Panc1 (cell line): ENCODE measurements around the gene PARP9. TPM values are rescaled to one million over a fixed set of nuclear protein-coding genes. Genes with fewer than 3 reads are reported as not detected.

Source experiments
- ATAC-seq: fragments of 200-7000 bp; cut with Tn5 transposase; 2 replicates; pipeline ENCODE4 v1.9.1; 2020; ENCODE audit warnings: mild to moderate bottlenecking, moderate library complexity
- BruUV-seq: library from RNA; stranded (reverse); fragments of 400-500 nt; replicated peaks from 2 replicates; lab custom pipeline; 2021; lab: Mats Ljungman, UMichigan
- CTCF ChIA-PET: fragments of 300-600 bp; sonication (Branson Sonifier 250); formaldehyde crosslinking; loops from one replicate; lab custom pipeline; 2022; ENCODE audit warnings: antibody characterized with exemption; lab: Charles Lee
- POLR2A ChIA-PET: fragments of 300-600 bp; sonication (Branson Sonifier 250); formaldehyde crosslinking; loops from one replicate; lab custom pipeline; 2022; ENCODE audit warnings: antibody characterized with exemption; lab: Charles Lee
- DNase-seq: peaks from one replicate; pipeline ENCODE4 v3.0.0-alpha.2; 2010; ENCODE audit warnings: low read depth, low spot score
- H3K27ac ChIP-seq: 2 replicates; pipeline ENCODE4 v1.5.1; 2011; ENCODE audit warnings: mild to moderate bottlenecking, low read length, inconsistent platforms
- H3K27me3 ChIP-seq: fragments of 200-500 bp; sonication (Bioruptor generic); 2 replicates; pipeline ENCODE4 v1.6.0; 2014; ENCODE audit warnings: low read length, inconsistent platforms; ENCODE audit not compliant: control insufficient read depth, insufficient read depth
- H3K36me3 ChIP-seq: fragments of 200-500 bp; sonication (Bioruptor generic); 2 replicates; pipeline ENCODE4 v1.5.1; 2014; ENCODE audit warnings: inconsistent platforms, mild to moderate bottlenecking, low read length, moderate library complexity; ENCODE audit not compliant: control insufficient read depth, insufficient read depth
- H3K4me1 ChIP-seq: 2 replicates; pipeline ENCODE4 v1.5.1; 2011; ENCODE audit warnings: inconsistent platforms, mild to moderate bottlenecking, low read length, moderate library complexity; ENCODE audit not compliant: control insufficient read depth, insufficient read depth
- H3K4me3 ChIP-seq, 2 experiments: 2 replicates each; pipeline ENCODE4 v1.5.1; 2011 to 2012; ENCODE audit warnings: low read depth in 2 of 2, low read length in 2 of 2, mild to moderate bottlenecking in 2 of 2, inconsistent platforms in 1 of 2, moderate library complexity in 1 of 2
- H3K9me3 ChIP-seq: fragments of 200-500 bp; sonication (Bioruptor generic); 2 replicates; pipeline ENCODE4 v1.5.1; 2014; ENCODE audit warnings: low read depth, mild to moderate bottlenecking, inconsistent platforms, low read length, moderate library complexity; ENCODE audit not compliant: control insufficient read depth, insufficient read depth
- POLR2AphosphoS5 ChIP-seq: IDR thresholded peaks from 2 replicates; pipeline ENCODE4 v1.6.1; 2012; ENCODE audit warnings: mild to moderate bottlenecking, low read depth, low read length, moderate library complexity
- REST ChIP-seq, 2 experiments: IDR thresholded peaks; 2 replicates each; pipeline ENCODE4 v1.6.1; 2011 to 2012; ENCODE audit warnings: low read depth in 2 of 2, control low read depth in 1 of 2, low read length in 1 of 2, mild to moderate bottlenecking in 1 of 2, moderate library complexity in 1 of 2; ENCODE audit not compliant: insufficient read depth in 1 of 2
- SIN3A ChIP-seq: IDR thresholded peaks from 2 replicates; pipeline ENCODE4 v1.6.1; 2012; ENCODE audit warnings: low read depth, mild to moderate bottlenecking, low read length, moderate library complexity, borderline replicate concordance; ENCODE audit not compliant: insufficient read depth
- TCF7L2 ChIP-seq: IDR thresholded peaks from 2 replicates; pipeline ENCODE4 v1.6.1; 2011; ENCODE audit warnings: mild to moderate bottlenecking, low read depth, low read length, inconsistent platforms
- in situ Hi-C: cut with HindIII; loops from 2 replicates; pipeline ENCODE4 v1.10.0; 2016; ENCODE audit warnings: low sequenced_read_pairs, low pct_unique_long_range_greater_than_20kb
- intact Hi-C: fragments of 100-400 bp; cut with micrococcal nuclease; formaldehyde crosslinking; loops from one replicate; pipeline ENCODE4 v1.10.0; 2022; ENCODE audit not compliant: unreplicated experiment
- total RNA-seq: library from RNA; stranded (reverse); gene quantifications from one replicate; pipeline ENCODE4 v1.2.1, GENCODE V29; 2021; ENCODE audit not compliant: unreplicated experiment
- TF ChIP-seq, protein P1 (sequence below): fragments of 450-650 bp; IDR thresholded peaks from 2 replicates; pipeline ENCODE4 v1.5.1; 2017; ENCODE audit warnings: mild to moderate bottlenecking

PARP9 gene
- total RNA-seq, 1 experiment from 2014 or later = 14.5 TPM

DNA sequence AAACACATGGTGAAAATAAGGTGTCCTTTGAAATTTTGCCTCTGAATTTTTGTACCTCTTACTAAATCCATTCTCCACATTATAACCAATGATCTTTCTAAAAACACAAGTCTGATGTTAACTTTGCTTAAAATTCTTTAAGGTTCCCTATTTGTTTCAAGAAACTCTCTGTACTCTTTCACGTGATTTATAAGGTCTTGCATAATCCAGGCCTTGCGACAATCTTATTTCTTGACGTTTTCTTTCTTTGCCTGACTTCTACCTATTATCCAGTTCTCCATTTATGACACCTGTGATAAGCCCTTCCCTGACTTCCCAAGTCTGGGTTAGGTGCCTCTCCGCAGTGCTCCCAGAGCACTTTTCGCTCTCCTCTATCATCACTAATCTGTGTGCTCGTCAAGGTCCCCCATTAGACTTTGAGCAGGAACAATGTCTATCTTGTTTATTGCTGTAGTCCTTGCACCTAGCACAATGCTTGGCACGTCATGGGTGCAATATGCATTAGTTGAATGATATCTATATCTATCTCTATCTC lies 25.1 kb downstream of the PARP9 start:
- Histone ChIP-seq H3K27me3 (no peaks in the 10 kb centered on the region), H3K4me1 (no peaks in the 10 kb centered on the region; the same call in 1 of the 2 replicates), H3K9me3 (no peaks in the 10 kb centered on the region), H3K27ac (no peak overlapping the region), H3K36me3 (no peaks in the 10 kb centered on the region), H3K4me3 (no peak overlapping the region)
- in situ Hi-C loops = no loop called here
- TF ChIP-seq POLR2AphosphoS5 (no peak), TCF7L2 (no peak), SIN3A (no peak), REST (IDR thresholded peaks at IDR 0.05; ENCODE audit: insufficient read depth in 1 of 2, low read depth in 2 of 2, low read length in 1 of 2) (no peak)
- TF ChIP-seq, protein P1, sequence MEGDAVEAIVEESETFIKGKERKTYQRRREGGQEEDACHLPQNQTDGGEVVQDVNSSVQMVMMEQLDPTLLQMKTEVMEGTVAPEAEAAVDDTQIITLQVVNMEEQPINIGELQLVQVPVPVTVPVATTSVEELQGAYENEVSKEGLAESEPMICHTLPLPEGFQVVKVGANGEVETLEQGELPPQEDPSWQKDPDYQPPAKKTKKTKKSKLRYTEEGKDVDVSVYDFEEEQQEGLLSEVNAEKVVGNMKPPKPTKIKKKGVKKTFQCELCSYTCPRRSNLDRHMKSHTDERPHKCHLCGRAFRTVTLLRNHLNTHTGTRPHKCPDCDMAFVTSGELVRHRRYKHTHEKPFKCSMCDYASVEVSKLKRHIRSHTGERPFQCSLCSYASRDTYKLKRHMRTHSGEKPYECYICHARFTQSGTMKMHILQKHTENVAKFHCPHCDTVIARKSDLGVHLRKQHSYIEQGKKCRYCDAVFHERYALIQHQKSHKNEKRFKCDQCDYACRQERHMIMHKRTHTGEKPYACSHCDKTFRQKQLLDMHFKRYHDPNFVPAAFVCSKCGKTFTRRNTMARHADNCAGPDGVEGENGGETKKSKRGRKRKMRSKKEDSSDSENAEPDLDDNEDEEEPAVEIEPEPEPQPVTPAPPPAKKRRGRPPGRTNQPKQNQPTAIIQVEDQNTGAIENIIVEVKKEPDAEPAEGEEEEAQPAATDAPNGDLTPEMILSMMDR = no peak
- POLR2A ChIA-PET = no interaction called here
- DNase-seq (no peak), ATAC-seq (no peak)
- BruUV-seq = no TSS peak
- intact Hi-C loops = no loop called here
- CTCF ChIA-PET = interaction anchor here (0.6 kb wide), 1 partner anchor 1494 kb away, joined by 4 read pairs; the partner anchor contains the start of gene KALRN

DNA sequence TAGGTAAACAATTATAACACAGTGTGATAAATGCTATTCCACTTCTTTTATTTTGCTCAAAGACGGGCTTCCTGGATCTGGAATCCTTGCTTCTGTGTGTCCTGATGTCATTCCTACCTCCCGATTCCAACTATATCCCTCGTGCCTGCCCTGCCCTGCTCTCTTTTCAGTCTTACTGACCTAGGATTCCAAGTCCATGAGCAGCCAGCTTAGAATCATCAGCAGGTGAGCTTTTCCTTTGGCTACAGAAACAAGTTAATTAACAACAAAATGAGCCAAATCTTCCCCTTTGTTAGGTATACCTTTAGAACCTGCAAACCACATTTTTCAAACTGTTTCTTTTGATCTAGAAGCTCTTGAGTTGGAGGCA lies 27.5 kb downstream of the PARP9 start:
- ATAC-seq (no peak), DNase-seq (no peak)
- H3K4me1 ChIP-seq = peaks cover 4% of the 10 kb centered on the region; the same call in 1 of the 2 replicates
- POLR2A ChIA-PET = no interaction called here
- TF ChIP-seq, protein P1 = no peak
- TF ChIP-seq SIN3A (no peak), TCF7L2 (no peak), REST (IDR thresholded peaks at IDR 0.05; ENCODE audit: insufficient read depth in 1 of 2, low read depth in 2 of 2, low read length in 1 of 2) (no peak), POLR2AphosphoS5 (no peak)
- no peak overlapping the region for H3K4me3 ChIP-seq
- intact Hi-C loops = no loop called here
- no peaks in the 10 kb centered on the region for H3K9me3 ChIP-seq
- H3K36me3 ChIP-seq = no peaks in the 10 kb centered on the region
- CTCF ChIA-PET = no interaction called here
- no peak overlapping the region for H3K27ac ChIP-seq
- in situ Hi-C loops = no loop called here
- no peaks in the 10 kb centered on the region for H3K27me3 ChIP-seq
- BruUV-seq = no TSS peak
